Esophagus squamous epithelium (tissue), 5 donors: Measurements from ENCODE around the gene C10orf71. TPM values are rescaled to one million over a fixed set of nuclear protein-coding genes. Genes with fewer than 3 reads are reported as not detected.

ENCODE experiments used
- DNase-seq: peaks from one replicate; lab custom pipeline; 2025; lab: John Stamatoyannopoulos, UW
- H3K27ac ChIP-seq, 4 donors: fragments of 200-600 bp; sonication (generic); one replicate each; pipeline ENCODE4 v1.5.1; 2016 to 2019; ENCODE audit warnings: mild to moderate bottlenecking in 1 of 4
- H3K27me3 ChIP-seq, 4 donors: fragments of 200-600 bp; sonication (generic); 1 replicate in 3 of 4; 2 replicates in 1 of 4; pipeline versions ENCODE4 v1.5.1 to v1.6.0; 2017 to 2021; ENCODE audit warnings: antibody characterized with exemption in 1 of 4
- H3K36me3 ChIP-seq, 3 donors: fragments of 200-600 bp; sonication (generic); one replicate each; pipeline ENCODE4 v1.5.1; 2016 to 2019
- H3K4me1 ChIP-seq, 3 donors: fragments of 200-600 bp; sonication (generic); one replicate each; pipeline ENCODE4 v1.5.1; 2017 to 2019
- H3K4me3 ChIP-seq, 4 donors: fragments of 200-600 bp; sonication (generic); 1 replicate in 3 of 4; 2 replicates in 1 of 4; pipeline ENCODE4 v1.5.1; 2016 to 2019; ENCODE audit warnings: mild to moderate bottlenecking in 2 of 4, moderate library complexity in 1 of 4
- H3K9me3 ChIP-seq, 3 donors: fragments of 200-600 bp; sonication (generic); one replicate each; pipeline ENCODE4 v1.5.1; 2016 to 2019
- CTCF ChIP-seq, 6 experiments: fragments of 450-650 bp in 4 of 6; fragments of 200-600 bp in 2 of 6; sonication (generic) in 2 of 6; IDR thresholded peaks; one replicate each; pipeline ENCODE4 v1.5.1; 2016 to 2019; ENCODE audit warnings: antibody characterized with exemption in 6 of 6, mild to moderate bottlenecking in 4 of 6, moderate library complexity in 4 of 6
- POLR2A ChIP-seq, 4 donors: fragments of 450-650 bp; IDR thresholded peaks; one replicate each; pipeline ENCODE4 v1.6.1; 2017; ENCODE audit warnings: antibody characterized with exemption in 4 of 4, mild to moderate bottlenecking in 4 of 4, moderate library complexity in 3 of 4
- WGBS, 2 donors: methylation state at CpG; one replicate each; pipeline ENCODE4 v1.1.5; 2018; 5-methylcytosine and 5-hydroxymethylcytosine counted together
- intact Hi-C: fragments of 100-400 bp; cut with DNase I; formaldehyde crosslinking; loops from one replicate; pipeline ENCODE4 v1.15.0; 2022
- total RNA-seq, 4 donors: library from RNA; depleted of rRNA; stranded (reverse); fragments of >200 nt; gene quantifications; one replicate each; pipeline ENCODE4 v1.1.0, GENCODE V29; 2016
- donor health status: DM: yes; HTN: yes; CAD: no.

The C10orf71 gene
- total RNA-seq, 4 donors from 2014 or later, result under 0.01 TPM; not detected in 3

GRCh38 chr10:49258350-49258683 is 40.7 kb upstream of the C10orf71 start:
- H3K4me3 ChIP-seq, result no peak overlapping the region
- TF ChIP-seq CTCF (IDR thresholded peaks at IDR 0.05), result no peak
- TF ChIP-seq POLR2A (IDR thresholded peaks at IDR 0.05), result no peak
- H3K27me3 ChIP-seq, result peaks cover 0 to 7% (median 0%) of the 10 kb centered on the region in 4 donors
- H3K27ac ChIP-seq, result no peak overlapping the region
- H3K4me1 ChIP-seq, result peaks cover 0 to 7% (median 0%) of the 10 kb centered on the region in 3 donors
- DNase-seq, result no peak
- intact Hi-C loops, result no loop called here
- H3K9me3 ChIP-seq, result no peaks in the 10 kb centered on the region
- H3K36me3 ChIP-seq, result no peaks in the 10 kb centered on the region

- no peaks in the 10 kb centered on the region for H3K36me3 ChIP-seq
- WGBS, 2 donors, result 76 to 78% methylated on average over 4 of the region's 4 CpGs
- peaks cover 0 to 10% (median 5%) of the 10 kb centered on the region in 3 donors for H3K9me3 ChIP-seq
- H3K4me3 ChIP-seq, result no peak overlapping the region
- no peaks in the 10 kb centered on the region for H3K4me1 ChIP-seq
- no peak overlapping the region for H3K27ac ChIP-seq
- TF ChIP-seq POLR2A (IDR thresholded peaks at IDR 0.05) (no peak), CTCF (IDR thresholded peaks at IDR 0.05) (no peak)
- no peak for DNase-seq
- intact Hi-C loops, result no loop called here
- peaks cover 0 to 7% (median 0%) of the 10 kb centered on the region in 4 donors for H3K27me3 ChIP-seq
Measured at GRCh38 chr10:49260644-49261296, 38.2 kb upstream of the C10orf71 start.

- Histone ChIP-seq H3K4me3 (no peak overlapping the region), H3K27me3 (peaks cover 0 to 7% (median 0%) of the 10 kb centered on the region in 4 donors), H3K4me1 (no peaks in the 10 kb centered on the region), H3K27ac (no peak overlapping the region), H3K9me3 (peaks cover 0 to 10% (median 10%) of the 10 kb centered on the region in 3 donors), H3K36me3 (no peaks in the 10 kb centered on the region)
- 78 to 85% methylated on average over 3 of the region's 3 CpGs for WGBS, 2 donors
- no peak for DNase-seq
- no peak for TF ChIP-seq CTCF (IDR thresholded peaks at IDR 0.05)
- TF ChIP-seq POLR2A (IDR thresholded peaks at IDR 0.05), result no peak
- intact Hi-C loops, result no loop called here
Measured at GRCh38 chr10:49263591-49263990, 35.4 kb upstream of the C10orf71 start.

- no peak for DNase-seq
Measured at GRCh38 chr10:49264177-49264677, 34.7 kb upstream of the C10orf71 start.

More at GRCh38 chr10:49264177-49264677, 34.7 kb upstream of the C10orf71 start:
- H3K36me3 ChIP-seq, result no peaks in the 10 kb centered on the region
- no peak overlapping the region for H3K27ac ChIP-seq
- intact Hi-C loops, result no loop called here
- H3K4me3 ChIP-seq, result no peak overlapping the region
- no peak for TF ChIP-seq CTCF (IDR thresholded peaks at IDR 0.05)
- no peaks in the 10 kb centered on the region for H3K4me1 ChIP-seq
- H3K27me3 ChIP-seq, result peaks cover 0 to 7% (median 0%) of the 10 kb centered on the region in 4 donors
- H3K9me3 ChIP-seq, result peaks cover 0 to 10% (median 10%) of the 10 kb centered on the region in 3 donors
- WGBS, 2 donors, result 73 to 81% methylated on average over 2 of the region's 3 CpGs
